ENCODE measurements around the gene PXDN.

- TF ChIP-seq CTCF (conservative IDR thresholded peaks at IDR 0.05; ENCODE audit: low read depth, low read length) (no peak), EZH2phosphoT487 (IDR thresholded peaks at IDR 0.05; ENCODE audit: borderline replicate concordance, low read length) (no peak)
Measured at GRCh38 chr2:1609040-1609439, 135.3 kb downstream of the PXDN start.

All from PC-3 (cell line).